OCI-LY1 (cell line): ENCODE data around the gene SLC8A1.

ENCODE experiments used
- CTCF ChIP-seq: fragments of 200-600 bp; sonication (generic), shearing (Covaris generic); IDR thresholded peaks from 2 replicates; pipeline ENCODE4 v1.5.1; 2017; ENCODE audit warnings: mild to moderate bottlenecking, antibody characterized with exemption, low read length, moderate library complexity, mixed read lengths
- EZH2 ChIP-seq: fragments of 200-600 bp; sonication (generic), shearing (Covaris generic); IDR thresholded peaks from 2 replicates; pipeline ENCODE4 v1.8.0; 2017; ENCODE audit warnings: borderline replicate concordance, mixed run types, mild to moderate bottlenecking, antibody characterized with exemption, low read length, moderate library complexity, mixed read lengths

- no peak for TF ChIP-seq CTCF
- TF ChIP-seq EZH2, result no peak
Observed at GRCh38 chr2:40120957-40121356, 330.9 kb downstream of the SLC8A1 start.
